WERI-Rb-1 (cell line): ENCODE results near the gene HEATR5A.
"Not testable (repeated sequence)": the region's sequence is repeated elsewhere in the genome, so short reads cannot be mapped to it uniquely, and the experiment has no call there.

Experiments used
- DNase-seq: peaks from one replicate; pipeline ENCODE4 v3.0.0-alpha.2; 2020
- H3K27ac ChIP-seq: fragments of 250-450 bp; sonication (Bioruptor Pico); 2 replicates; pipeline ENCODE4 v1.5.1; 2020; ENCODE audit warnings: mild to moderate bottlenecking, moderate library complexity
- H3K27me3 ChIP-seq: fragments of 250-450 bp; sonication (Bioruptor Pico); 2 replicates; pipeline ENCODE4 v1.5.1; 2021; ENCODE audit warnings: mild to moderate bottlenecking, low read depth, moderate library complexity; ENCODE audit not compliant: insufficient read depth, severe bottlenecking
- H3K36me3 ChIP-seq: fragments of 250-450 bp; sonication (Bioruptor Pico); 2 replicates; pipeline ENCODE4 v1.5.1; 2020; ENCODE audit warnings: mild to moderate bottlenecking, moderate library complexity
- H3K4me3 ChIP-seq: 2 replicates; pipeline ENCODE4 v1.5.1; 2011; ENCODE audit warnings: low read depth, mild to moderate bottlenecking, control low read depth, low read length
- H3K9me3 ChIP-seq: fragments of 250-450 bp; sonication (Bioruptor Pico); 2 replicates; pipeline ENCODE4 v1.5.1; 2021; ENCODE audit warnings: mild to moderate bottlenecking, moderate library complexity; ENCODE audit not compliant: severe bottlenecking
- CTCF ChIP-seq: IDR thresholded peaks from 2 replicates; pipeline ENCODE4 v1.5.1; 2011; ENCODE audit warnings: low read depth, mild to moderate bottlenecking, control low read depth, inconsistent platforms, low read length

The HEATR5A gene

DNA sequence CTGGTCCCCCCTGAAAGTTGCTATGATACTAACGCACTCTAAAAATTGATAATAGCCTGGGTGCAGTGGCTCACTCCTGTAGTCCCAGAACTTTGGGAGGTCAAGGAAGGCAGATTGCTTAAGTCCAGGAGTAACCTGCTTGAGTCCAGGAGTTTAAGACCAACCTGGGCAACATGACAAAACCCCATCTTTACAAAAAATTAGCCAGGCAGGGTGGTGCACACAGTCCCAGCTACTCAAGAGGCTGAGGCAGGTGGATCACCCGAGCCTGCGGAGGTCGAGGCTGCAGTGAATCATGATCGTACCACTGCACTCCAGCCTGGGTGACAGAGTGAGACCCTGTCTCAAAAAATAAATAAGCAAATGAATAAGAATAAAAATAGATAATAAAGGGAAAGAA, 42.9 kb downstream of the HEATR5A start:
- TF ChIP-seq CTCF = no peak
- H3K9me3 ChIP-seq = no peaks in the 10 kb centered on the region
- no peak overlapping the region for H3K27ac ChIP-seq
- no peaks in the 10 kb centered on the region for H3K27me3 ChIP-seq
- no peak for DNase-seq
- H3K4me3 ChIP-seq = no peak overlapping the region
- no peaks in the 10 kb centered on the region; the same call in 1 of the 2 replicates for H3K36me3 ChIP-seq

- no peaks in the 10 kb centered on the region for H3K36me3 ChIP-seq
These were observed 48.7 kb downstream of the HEATR5A start for GRCh38 chr14:31371646-31372045.

GRCh38 chr14:31363331-31364073, 56.8 kb downstream of the HEATR5A start:
- no peak for TF ChIP-seq CTCF
- Histone ChIP-seq H3K9me3 (no peaks in the 10 kb centered on the region), H3K36me3 (no peaks in the 10 kb centered on the region; the same call in 1 of the 2 replicates), H3K27ac (no peak overlapping the region), H3K4me3 (no peak overlapping the region), H3K27me3 (no peaks in the 10 kb centered on the region)
- DNase-seq = no peak

More at GRCh38 chr14:31371646-31372045, 48.7 kb downstream of the HEATR5A start:
- no peak for TF ChIP-seq CTCF
- no peak overlapping the region for H3K4me3 ChIP-seq
- DNase-seq = no peak
- no peaks in the 10 kb centered on the region for H3K9me3 ChIP-seq
- H3K27me3 ChIP-seq = no peaks in the 10 kb centered on the region
- H3K27ac ChIP-seq = no peak overlapping the region

DNA sequence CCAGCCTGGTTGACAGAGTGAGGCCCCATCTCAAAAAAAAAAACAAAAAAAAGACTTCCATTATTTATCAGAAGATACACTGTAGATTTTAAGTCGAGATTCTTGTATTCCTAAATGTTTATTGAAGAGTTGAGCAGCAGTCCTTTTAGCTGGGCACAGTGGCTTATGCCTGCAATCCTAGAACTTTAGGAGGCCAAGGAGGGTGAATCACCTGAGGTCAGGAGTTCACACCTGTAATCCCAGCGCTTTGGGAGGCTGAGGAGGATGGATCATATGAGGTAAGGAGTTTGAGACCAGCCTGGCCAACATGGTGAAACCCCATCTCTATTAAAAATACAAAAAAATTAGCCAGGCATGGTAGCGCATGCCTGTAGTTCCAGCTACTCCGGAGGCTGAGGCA, 57.6 kb downstream of the HEATR5A start:
- Histone ChIP-seq H3K4me3 (no peak overlapping the region), H3K27ac (no peak overlapping the region), H3K27me3 (no peaks in the 10 kb centered on the region), H3K9me3 (no peaks in the 10 kb centered on the region), H3K36me3 (no peaks in the 10 kb centered on the region; the same call in 1 of the 2 replicates)
- TF ChIP-seq CTCF = no peak
- no peak for DNase-seq

DNA sequence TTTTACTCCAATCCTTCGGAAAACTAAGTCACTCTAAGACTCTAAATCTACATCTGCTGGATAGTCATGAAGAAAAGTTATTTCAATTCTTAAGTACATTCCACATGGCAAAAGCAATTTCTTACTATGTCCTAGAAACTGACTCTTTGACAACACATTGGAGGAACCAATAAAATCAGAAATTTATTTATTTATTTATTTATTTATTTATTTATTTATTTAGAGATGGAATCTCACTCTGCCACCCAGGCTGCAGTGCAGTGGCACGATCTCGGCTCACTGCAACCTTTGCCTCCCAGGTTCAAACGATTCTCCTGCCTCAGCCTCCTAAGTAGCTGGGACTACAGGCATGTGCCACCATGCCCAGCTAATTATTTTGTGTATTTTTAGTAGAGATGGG, 58.6 kb downstream of the HEATR5A start:
- not testable (repeated sequence) for DNase-seq, H3K27ac ChIP-seq, H3K36me3 ChIP-seq, H3K4me3 ChIP-seq, H3K9me3 ChIP-seq, H3K27me3 ChIP-seq

DNA sequence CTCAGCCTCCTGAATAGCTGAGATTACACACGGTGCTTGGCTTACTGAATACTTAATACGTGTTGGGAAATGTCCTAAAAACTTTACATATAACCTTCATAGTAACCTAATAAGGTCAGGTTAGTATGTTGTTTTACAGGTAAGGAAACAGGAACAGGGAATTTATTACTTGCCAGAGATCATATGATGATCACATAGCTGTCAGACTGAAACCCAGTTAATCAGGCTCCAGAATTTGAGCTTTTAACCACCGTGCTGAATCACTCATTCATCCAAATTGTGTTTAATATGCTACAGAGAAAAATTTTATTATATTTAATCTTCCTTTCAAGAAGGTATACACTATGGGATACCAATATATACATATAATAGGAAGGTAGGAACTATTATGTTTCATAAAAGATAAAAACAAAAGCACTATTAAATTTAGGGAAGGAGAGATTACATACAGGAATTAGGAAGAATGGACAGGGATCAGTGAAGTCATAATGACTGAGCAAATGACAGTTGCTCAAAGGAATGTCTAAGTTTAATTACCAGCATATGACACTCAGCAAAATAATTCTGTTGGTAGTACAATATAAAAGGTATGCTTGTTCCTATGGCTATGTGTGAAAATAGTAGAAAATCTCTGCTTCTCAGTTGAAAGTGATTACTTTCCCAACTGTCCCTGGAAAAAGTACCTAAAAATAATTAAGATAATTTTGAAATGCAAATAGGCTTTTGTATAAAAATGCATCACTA, 59.3 kb downstream of the HEATR5A start:
- Histone ChIP-seq H3K9me3 (no peaks in the 10 kb centered on the region), H3K27me3 (no peaks in the 10 kb centered on the region), H3K27ac (no peak overlapping the region), H3K4me3 (no peak overlapping the region), H3K36me3 (no peaks in the 10 kb centered on the region; the same call in 1 of the 2 replicates)
- no peak for DNase-seq
- no peak for TF ChIP-seq CTCF
